HEK293T (cell line): ENCODE measurements around the gene COMMD1.

Experiments
- ELF4 ChIP-seq: fragments of 450-650 bp; IDR thresholded peaks from 2 replicates; pipeline ENCODE4 v1.6.1; 2017; ENCODE audit warnings: antibody characterized with exemption
- FOXA1 ChIP-seq: fragments of 450-650 bp; IDR thresholded peaks from 2 replicates; pipeline ENCODE4 v1.6.1; 2016; ENCODE audit warnings: mild to moderate bottlenecking
- FOXK2 ChIP-seq: fragments of 450-650 bp; IDR thresholded peaks from 2 replicates; pipeline ENCODE4 v1.6.1; 2016; ENCODE audit warnings: mild to moderate bottlenecking
- FOXM1 ChIP-seq: fragments of 450-650 bp; IDR thresholded peaks from 2 replicates; pipeline ENCODE4 v1.6.1; 2017; ENCODE audit warnings: mild to moderate bottlenecking, borderline replicate concordance
- HDGF ChIP-seq: fragments of 450-650 bp; IDR thresholded peaks from 2 replicates; pipeline ENCODE4 v1.6.1; 2017; ENCODE audit warnings: antibody characterized with exemption, borderline replicate concordance
- L3MBTL2 ChIP-seq: fragments of 450-650 bp; conservative IDR thresholded peaks from 2 replicates; pipeline ENCODE4 v1.6.1; 2016; ENCODE audit warnings: mild to moderate bottlenecking
- LEF1 ChIP-seq: fragments of 450-650 bp; IDR thresholded peaks from 2 replicates; pipeline ENCODE4 v1.6.1; 2017; ENCODE audit warnings: mild to moderate bottlenecking, borderline replicate concordance
- NFRKB ChIP-seq: fragments of 450-650 bp; IDR thresholded peaks from 2 replicates; pipeline ENCODE4 v1.6.1; 2016; ENCODE audit warnings: mild to moderate bottlenecking, moderate library complexity
- SUZ12 ChIP-seq: fragments of 450-650 bp; IDR thresholded peaks from 2 replicates; pipeline ENCODE4 v1.6.1; 2016; ENCODE audit warnings: mild to moderate bottlenecking
- ZNF384 ChIP-seq: fragments of 450-650 bp; IDR thresholded peaks from 2 replicates; pipeline ENCODE4 v1.6.1; 2016
- TF ChIP-seq, protein P1 (sequence below): fragments of 450-650 bp; IDR thresholded peaks from 2 replicates; pipeline ENCODE4 v1.6.1; 2016

DNA sequence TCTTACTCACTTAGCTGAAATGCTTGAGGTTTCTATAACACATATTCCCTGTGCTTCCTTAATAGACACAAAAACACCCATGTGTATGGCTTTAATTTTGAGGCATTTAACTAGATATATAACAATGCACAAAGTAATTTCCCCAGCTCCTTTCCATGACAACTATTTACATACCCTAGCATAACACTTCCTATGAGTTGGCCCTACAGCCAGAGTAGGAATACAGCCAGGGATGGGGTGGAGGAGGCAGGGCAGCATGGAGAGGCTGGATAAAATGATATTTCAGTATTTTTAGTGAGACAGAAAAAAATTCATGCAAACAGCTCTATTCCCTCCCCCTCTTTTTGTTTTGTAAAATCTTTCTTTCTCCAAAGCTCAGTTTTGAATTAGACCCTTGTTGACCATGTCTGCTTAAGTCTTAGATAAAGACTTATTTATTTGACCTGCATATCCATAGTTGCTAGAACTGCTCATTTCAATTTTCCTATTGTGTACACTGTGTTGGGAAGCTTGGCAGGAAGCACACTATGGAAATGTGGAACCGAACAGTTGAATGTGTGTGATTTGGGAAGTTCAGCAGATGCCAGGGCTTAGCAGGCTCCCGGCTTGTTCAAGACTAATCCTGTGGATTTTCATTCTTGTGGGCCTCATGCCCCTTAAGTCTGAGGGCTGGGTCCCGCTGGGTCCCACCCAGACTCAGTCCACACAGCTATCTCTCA is 279.2 kb downstream of the COMMD1 start:
- no peak for TF ChIP-seq ELF4
- no peak for TF ChIP-seq FOXA1
- TF ChIP-seq HDGF: no peak
- TF ChIP-seq ZNF384: no peak
- no peak for TF ChIP-seq L3MBTL2
- no peak for TF ChIP-seq NFRKB
- TF ChIP-seq, protein P1, sequence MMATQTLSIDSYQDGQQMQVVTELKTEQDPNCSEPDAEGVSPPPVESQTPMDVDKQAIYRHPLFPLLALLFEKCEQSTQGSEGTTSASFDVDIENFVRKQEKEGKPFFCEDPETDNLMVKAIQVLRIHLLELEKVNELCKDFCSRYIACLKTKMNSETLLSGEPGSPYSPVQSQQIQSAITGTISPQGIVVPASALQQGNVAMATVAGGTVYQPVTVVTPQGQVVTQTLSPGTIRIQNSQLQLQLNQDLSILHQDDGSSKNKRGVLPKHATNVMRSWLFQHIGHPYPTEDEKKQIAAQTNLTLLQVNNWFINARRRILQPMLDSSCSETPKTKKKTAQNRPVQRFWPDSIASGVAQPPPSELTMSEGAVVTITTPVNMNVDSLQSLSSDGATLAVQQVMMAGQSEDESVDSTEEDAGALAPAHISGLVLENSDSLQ: no peak
- TF ChIP-seq LEF1: no peak
- TF ChIP-seq FOXM1: no peak
- TF ChIP-seq FOXK2: no peak
- TF ChIP-seq SUZ12: no peak
